ENCODE results near the gene PHF21B. TPM values are rescaled to one million over a fixed set of nuclear protein-coding genes. Genes with fewer than 3 reads are reported as not detected.

Gene PHF21B
- 0.81 to 1.2 TPM (median 1.0 TPM) in 5 replicates for total RNA-seq (2022; extraction: Qiagen RNA extraction; ENCODE audit: low read depth)

GRCh38 chr22:45009606-45010531 lies at the start of gene PHF21B:
TSS of gene PHF21B (minus strand) at chr22:45010005. CDS start at chr22:45009549, 456 bp downstream.

Other genes with a start within 250 kb of the PHF21B start
- gene NUP50, start 153.9 kb upstream of the PHF21B start, total RNA-seq (2022; extraction: Qiagen RNA extraction; ENCODE audit: low read depth) = 24.3 to 34.5 TPM (median 32.1 TPM) in 5 replicates
- 59.1 to 89.0 TPM (median 86.6 TPM) in 5 replicates for gene KIAA0930, start 230.9 kb upstream of the PHF21B start, total RNA-seq (2022; extraction: Qiagen RNA extraction; ENCODE audit: low read depth)